HepG2 (cell line): ENCODE data around the gene LAMA5. TPM values are rescaled to one million over a fixed set of nuclear protein-coding genes. Genes with fewer than 3 reads are reported as not detected.
A peak's percentile ranks its signal among the peaks of the same experiment; 100 is the strongest.

ENCODE experiments used
- AHDC1 ChIP-seq: sonication (generic); formaldehyde crosslinking; IDR thresholded peaks from 2 replicates; pipeline ENCODE4 v1.5.1; 2020; ENCODE audit warnings: mild to moderate bottlenecking, missing genetic modification reagents, borderline replicate concordance
- ASH2L ChIP-seq: fragments of 300-600, 200-600 bp; sonication (generic); IDR thresholded peaks from 2 replicates; pipeline ENCODE4 v1.7.0; 2017; ENCODE audit warnings: low read depth, mild to moderate bottlenecking, moderate library complexity, mixed read lengths, low read length; ENCODE audit not compliant: insufficient read length
- GFI1 ChIP-seq: sonication (generic); formaldehyde crosslinking; IDR thresholded peaks from 2 replicates; pipeline ENCODE4 v1.5.0; 2020; ENCODE audit warnings: missing genetic modification reagents, mild to moderate bottlenecking, borderline replicate concordance
- HOXA7 ChIP-seq: sonication (generic); formaldehyde crosslinking; IDR thresholded peaks from 2 replicates; pipeline ENCODE4 v1.8.1; 2022; ENCODE audit warnings: mild to moderate bottlenecking, missing genetic modification reagents, moderate library complexity
- HOXD1 ChIP-seq: sonication (generic); formaldehyde crosslinking; IDR thresholded peaks from 2 replicates; pipeline ENCODE4 v1.5.0; 2020; ENCODE audit warnings: missing genetic modification reagents
- MNT ChIP-seq: fragments of 450-650 bp; IDR thresholded peaks from 2 replicates; pipeline ENCODE4 v1.6.1; 2016
- MYC ChIP-seq: sonication (generic); formaldehyde crosslinking; IDR thresholded peaks from 2 replicates; pipeline ENCODE4 v1.9.0; 2021; ENCODE audit warnings: missing genetic modification reagents, borderline replicate concordance
- MZF1 ChIP-seq: sonication (generic); formaldehyde crosslinking; IDR thresholded peaks from 2 replicates; pipeline ENCODE4 v1.8.1; 2023; ENCODE audit warnings: mild to moderate bottlenecking, missing genetic modification reagents, borderline replicate concordance
- PAF1 ChIP-seq: IDR thresholded peaks from 2 replicates; pipeline ENCODE4 v1.6.1; 2016; ENCODE audit warnings: missing genetic modification reagents, missing compliant biosample characterization
- SMC3 ChIP-seq: IDR thresholded peaks from 2 replicates; pipeline ENCODE4 v1.6.1; 2011; ENCODE audit warnings: low read length, improper control_type of control experiment
- SP140L ChIP-seq: sonication (generic); formaldehyde crosslinking; IDR thresholded peaks from 2 replicates; pipeline ENCODE4 v1.4.0; 2020; ENCODE audit warnings: missing genetic modification reagents, borderline replicate concordance
- SRF ChIP-seq: IDR thresholded peaks from 2 replicates; pipeline ENCODE4 v1.6.1; 2011; ENCODE audit warnings: mild to moderate bottlenecking, low read depth, low read length, moderate library complexity
- TFAP4 ChIP-seq: sonication (generic); IDR thresholded peaks from 2 replicates; pipeline ENCODE4 v1.6.1; 2016; ENCODE audit warnings: low read depth, borderline replicate concordance
- WIZ ChIP-seq: sonication (generic); formaldehyde crosslinking; IDR thresholded peaks from 2 replicates; pipeline ENCODE4 v1.5.1; 2020; ENCODE audit warnings: mild to moderate bottlenecking, missing genetic modification reagents
- ZC3H4 ChIP-seq: sonication (generic); formaldehyde crosslinking; IDR thresholded peaks from 2 replicates; pipeline ENCODE4 v1.4.0; 2020; ENCODE audit warnings: missing genetic modification reagents, borderline replicate concordance
- ZFP1 ChIP-seq: IDR thresholded peaks from 2 replicates; pipeline ENCODE4 v1.6.1; 2016
- ZNF12 ChIP-seq: sonication (generic); formaldehyde crosslinking; IDR thresholded peaks from 2 replicates; pipeline ENCODE4 v1.5.0; 2020; ENCODE audit warnings: missing genetic modification reagents
- ZNF326 ChIP-seq: sonication (generic); formaldehyde crosslinking; IDR thresholded peaks from 2 replicates; pipeline ENCODE4 v1.4.0; 2020; ENCODE audit warnings: missing genetic modification reagents, borderline replicate concordance
- ZNF335 ChIP-seq: sonication (generic); formaldehyde crosslinking; IDR thresholded peaks from 2 replicates; pipeline ENCODE4 v1.4.0; 2020; ENCODE audit warnings: missing genetic modification reagents
- ZNF574 ChIP-seq: sonication (generic); formaldehyde crosslinking; IDR thresholded peaks from 2 replicates; pipeline ENCODE4 v1.4.0; 2020; ENCODE audit warnings: missing genetic modification reagents
- polyA plus RNA-seq, 8 experiments: library from polyadenylated mRNA; depleted of rRNA in 3 of 8; stranded (reverse) in 7 of 8; unstranded in 1 of 8; fragments of >200 nt; fragmentation: Illumina TruSeq in 4 of 8; extraction: Trizol in 4 of 8; gene quantifications; 2 replicates each; pipeline versions ENCODE4 v1.2.1 to v1.2.3, GENCODE V29; 2011 to 2016; ENCODE audit warnings: low read depth in 4 of 8, missing spikeins in 1 of 8, mixed read lengths in 1 of 8; ENCODE audit not compliant: insufficient read depth in 1 of 8
- total RNA-seq, 5 experiments: library from RNA; depleted of rRNA; stranded (reverse); fragments of >200 nt; fragmentation: Illumina TruSeq; extraction: Trizol; gene quantifications; 2 replicates each; pipeline ENCODE4 v1.2.3, GENCODE V29; 2016; ENCODE audit warnings: low read depth in 1 of 5

LAMA5 gene
- total and polyA plus RNA-seq, 2 of the 13 experiments (the other 11 are each of a cell fraction or from before 2014, with no cell fraction given), result 21.0 to 44.7 TPM

- TF ChIP-seq ZNF574 (CRISPR knock-in tag) (no peak), SP140L (CRISPR knock-in tag) (no peak), HOXA7 (CRISPR knock-in tag) (no peak), GFI1 (no peak), ZC3H4 (CRISPR knock-in tag) (no peak), HOXD1 (CRISPR knock-in tag) (no peak), MYC (no peak), SRF (no peak), ZNF326 (CRISPR knock-in tag) (0 out of 2 replicates have a peak, but pooled peaks have one; percentile 18), SMC3 (no peak), MNT (no peak), TFAP4 (no peak), PAF1 (CRISPR knock-in tag) (0 out of 2 replicates have a peak, but pooled peaks have one; percentile 51), ZNF12 (CRISPR knock-in tag) (no peak), WIZ (CRISPR knock-in tag) (no peak), ZFP1 (CRISPR knock-in tag) (no peak), AHDC1 (CRISPR knock-in tag) (no peak), MZF1 (CRISPR knock-in tag) (no peak), ASH2L (no peak), ZNF335 (CRISPR knock-in tag) (no peak)
Measured at GRCh38 chr20:62346398-62347150, 20.5 kb downstream of the LAMA5 start (continued).
